ENCODE results near the gene MPZL2. TPM values are rescaled to one million over a fixed set of nuclear protein-coding genes. Genes with fewer than 3 reads are reported as not detected.
A peak's percentile ranks its signal among the peaks of the same experiment; 100 is the strongest.

MPZL2 gene
- total RNA-seq, 1 donor from 2014 or later = not detected

GRCh38 chr11:118264569-118265465, 720 bp upstream of the MPZL2 start:
- H3K27ac Mint-ChIP-seq (ENCODE audit: unreplicated experiment) = no peak overlapping the region
- H3K4me3 Mint-ChIP-seq = no peak overlapping the region
- H3K4me1 Mint-ChIP-seq = peaks cover 5% of the 10 kb centered on the region
- no peaks in the 10 kb centered on the region for H3K9me3 Mint-ChIP-seq
- H3K27me3 Mint-ChIP-seq (ENCODE audit: low read depth) = peaks cover 96% of the 10 kb centered on the region
- TF ChIP-seq CTCF (conservative IDR thresholded peaks at IDR 0.05) = no peak
- no peak for DNase-seq (ENCODE audit: low read depth, low spot score)
- H3K36me3 Mint-ChIP-seq (ENCODE audit: low read depth) = no peaks in the 10 kb centered on the region

GRCh38 chr11:118263112-118263511, 985 bp downstream of the MPZL2 start:
- DNase-seq (ENCODE audit: low read depth, low spot score) = no peak
- Mint-ChIP-seq H3K4me1 (peaks cover 5% of the 10 kb centered on the region), H3K36me3 (ENCODE audit: low read depth) (no peaks in the 10 kb centered on the region), H3K27ac (ENCODE audit: unreplicated experiment) (no peak overlapping the region), H3K4me3 (no peak overlapping the region), H3K9me3 (peaks cover 3% of the 10 kb centered on the region), H3K27me3 (ENCODE audit: low read depth) (peaks cover 97% of the 10 kb centered on the region)
- TF ChIP-seq CTCF (conservative IDR thresholded peaks at IDR 0.05) = no peak

GRCh38 chr11:118260353-118260752, 3.7 kb downstream of the MPZL2 start:
- peaks cover 3% of the 10 kb centered on the region for H3K9me3 Mint-ChIP-seq
- no peak for DNase-seq (ENCODE audit: low read depth, low spot score)
- H3K27ac Mint-ChIP-seq (ENCODE audit: unreplicated experiment) = no peak overlapping the region
- peaks cover 92% of the 10 kb centered on the region for H3K27me3 Mint-ChIP-seq (ENCODE audit: low read depth)
- TF ChIP-seq CTCF (conservative IDR thresholded peaks at IDR 0.05) = no peak
- peaks cover 5% of the 10 kb centered on the region for H3K4me1 Mint-ChIP-seq
- H3K4me3 Mint-ChIP-seq = no peak overlapping the region
- H3K36me3 Mint-ChIP-seq (ENCODE audit: low read depth) = no peaks in the 10 kb centered on the region

GRCh38 chr11:118259138-118259537, 5.0 kb downstream of the MPZL2 start:
- Mint-ChIP-seq H3K36me3 (ENCODE audit: low read depth) (no peaks in the 10 kb centered on the region), H3K27me3 (ENCODE audit: low read depth) (peaks cover 92% of the 10 kb centered on the region), H3K4me1 (peaks cover 7% of the 10 kb centered on the region), H3K9me3 (peaks cover 3% of the 10 kb centered on the region), H3K27ac (ENCODE audit: unreplicated experiment) (no peak overlapping the region), H3K4me3 (no peak overlapping the region)
- DNase-seq (ENCODE audit: low read depth, low spot score) = no peak
- TF ChIP-seq CTCF (conservative IDR thresholded peaks at IDR 0.05) = no peak

GRCh38 chr11:118258410-118258809, 5.7 kb downstream of the MPZL2 start:
- H3K9me3 Mint-ChIP-seq = peaks cover 3% of the 10 kb centered on the region
- peaks cover 7% of the 10 kb centered on the region for H3K4me1 Mint-ChIP-seq
- H3K27me3 Mint-ChIP-seq (ENCODE audit: low read depth) = peaks cover 85% of the 10 kb centered on the region
- TF ChIP-seq CTCF (conservative IDR thresholded peaks at IDR 0.05) = peak; percentile 45
- no peak overlapping the region for H3K4me3 Mint-ChIP-seq
- no peaks in the 10 kb centered on the region for H3K36me3 Mint-ChIP-seq (ENCODE audit: low read depth)
- H3K27ac Mint-ChIP-seq (ENCODE audit: unreplicated experiment) = no peak overlapping the region
- DNase-seq (ENCODE audit: low read depth, low spot score) = no peak

All from neural crest cell (in vitro differentiated cells).